ENCODE data around the gene CAPZB. TPM values are rescaled to one million over a fixed set of nuclear protein-coding genes. Genes with fewer than 3 reads are reported as not detected.

CAPZB gene
- total RNA-seq, 1 experiment from 2014 or later, result 348 TPM

DNA sequence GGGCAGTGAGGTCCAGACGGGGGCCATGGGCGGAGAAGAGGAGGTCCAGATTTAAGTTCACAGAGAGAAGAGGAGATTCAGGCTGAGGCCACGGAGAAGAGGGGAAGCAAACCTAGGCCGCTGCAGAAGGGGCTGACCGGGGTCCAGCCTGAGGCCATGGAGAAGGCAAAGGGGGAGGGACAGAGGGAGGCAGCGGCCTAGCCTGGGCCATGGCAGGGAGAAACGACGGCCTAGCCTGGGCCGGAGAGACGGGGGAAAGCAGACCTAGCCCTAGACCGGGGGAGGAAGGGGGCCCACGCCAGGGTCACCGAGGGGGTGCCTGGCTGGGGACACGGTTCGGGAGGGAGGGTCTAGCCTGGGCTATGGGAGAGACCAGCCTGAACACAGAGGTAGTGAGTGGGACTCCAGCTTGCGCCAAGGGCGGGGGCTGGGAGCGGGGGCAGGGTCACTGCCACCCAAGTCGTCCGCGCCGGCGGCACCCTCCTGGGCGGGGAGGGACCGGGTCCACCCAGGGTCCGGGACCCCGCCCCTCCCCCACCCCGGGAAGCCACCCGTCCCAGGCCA is 459 bp downstream of the CAPZB start:
- H4K91ac ChIP-seq (ENCODE audit: insufficient read length, low read depth, low read length), result no peak overlapping the region
- no peak overlapping the region for H4K8ac ChIP-seq (replicated peaks; ENCODE audit: insufficient read length, low read depth, low read length)
- H2AFZ ChIP-seq (ENCODE audit: low read length), result no peak overlapping the region
- H3K4me2 ChIP-seq (ENCODE audit: insufficient read depth, insufficient read length, low read length), result peak overlapping the region; percentile 41
- no peaks in the 10 kb centered on the region for H3K27me3 ChIP-seq (ENCODE audit: insufficient read depth, low read length)
- whole genome bisulfite sequencing (ENCODE audit: extremely low coverage, insufficient read length, low lambda C conversion rate), result no CpG with 5 or more reads among the region's 29 CpGs
- H3T11ph ChIP-seq (ENCODE audit: low read length), result no peak overlapping the region
- H3K9ac ChIP-seq (ENCODE audit: extremely low read depth, insufficient read length, low read length), result peak overlapping the region; percentile 73
- H3K23me2 ChIP-seq (ENCODE audit: insufficient read length, low read depth, low read length, poor library complexity, severe bottlenecking), result peaks cover 8% of the 10 kb centered on the region
- peak overlapping the region; percentile 84 for H2BK12ac ChIP-seq (ENCODE audit: insufficient read length, low read depth, low read length)
- Mint-ChIP-seq H3K4me1 (peaks cover 50 to 58% of the 10 kb centered on the region in 2 experiments), H3K9me3 (no peaks in the 10 kb centered on the region), H3K27ac (peak overlapping the region; percentile 85 to 99 (median 93)), H3K27me3 (ENCODE audit: low read depth) (no peaks in the 10 kb centered on the region), H3K4me3 (peak overlapping the region; percentile 95), H3K36me3 (ENCODE audit: insufficient read depth in 1 of 3, low read depth in 3 of 3) (peaks cover 11 to 17% (median 14%) of the 10 kb centered on the region in 3 experiments)
- no peaks in the 10 kb centered on the region for H4K20me1 ChIP-seq (ENCODE audit: control insufficient read depth, insufficient read depth, insufficient read length)
- peaks cover 44% of the 10 kb centered on the region for H3K79me2 ChIP-seq (ENCODE audit: insufficient read depth, low read length)
- no peaks in the 10 kb centered on the region for H3K9me3 ChIP-seq (ENCODE audit: control insufficient read depth, low read depth, low read length)
- H3K79me1 ChIP-seq (ENCODE audit: insufficient read depth, low read depth, low read length, poor library complexity, severe bottlenecking), result peaks cover 12% of the 10 kb centered on the region
- no peak overlapping the region for H2AK5ac ChIP-seq (ENCODE audit: insufficient read length, low read length)
- H4K5ac ChIP-seq (ENCODE audit: insufficient read length, low read depth, low read length), result no peak overlapping the region
- TF ChIP-seq, protein P1, sequence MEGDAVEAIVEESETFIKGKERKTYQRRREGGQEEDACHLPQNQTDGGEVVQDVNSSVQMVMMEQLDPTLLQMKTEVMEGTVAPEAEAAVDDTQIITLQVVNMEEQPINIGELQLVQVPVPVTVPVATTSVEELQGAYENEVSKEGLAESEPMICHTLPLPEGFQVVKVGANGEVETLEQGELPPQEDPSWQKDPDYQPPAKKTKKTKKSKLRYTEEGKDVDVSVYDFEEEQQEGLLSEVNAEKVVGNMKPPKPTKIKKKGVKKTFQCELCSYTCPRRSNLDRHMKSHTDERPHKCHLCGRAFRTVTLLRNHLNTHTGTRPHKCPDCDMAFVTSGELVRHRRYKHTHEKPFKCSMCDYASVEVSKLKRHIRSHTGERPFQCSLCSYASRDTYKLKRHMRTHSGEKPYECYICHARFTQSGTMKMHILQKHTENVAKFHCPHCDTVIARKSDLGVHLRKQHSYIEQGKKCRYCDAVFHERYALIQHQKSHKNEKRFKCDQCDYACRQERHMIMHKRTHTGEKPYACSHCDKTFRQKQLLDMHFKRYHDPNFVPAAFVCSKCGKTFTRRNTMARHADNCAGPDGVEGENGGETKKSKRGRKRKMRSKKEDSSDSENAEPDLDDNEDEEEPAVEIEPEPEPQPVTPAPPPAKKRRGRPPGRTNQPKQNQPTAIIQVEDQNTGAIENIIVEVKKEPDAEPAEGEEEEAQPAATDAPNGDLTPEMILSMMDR (conservative IDR thresholded peaks at IDR 0.05), result no peak
- H3K27ac ChIP-seq (ENCODE audit: insufficient read length, low read depth, low read length), result no peak overlapping the region
- H2BK120ac ChIP-seq (ENCODE audit: low read depth, low read length, poor library complexity, severe bottlenecking), result no peak overlapping the region
- H3K56ac ChIP-seq (ENCODE audit: insufficient read length, low read depth, low read length), result no peak overlapping the region
- H3K4ac ChIP-seq (ENCODE audit: low read depth, low read length), result peak overlapping the region; percentile 66; the same call in 1 of the 2 replicates
- no peak overlapping the region for H2BK15ac ChIP-seq (ENCODE audit: low read depth, low read length)
- peaks cover 36% of the 10 kb centered on the region for H3K4me1 ChIP-seq (ENCODE audit: insufficient read depth, low read length)
- H2BK20ac ChIP-seq (ENCODE audit: low read depth, low read length, poor library complexity, severe bottlenecking), result no peak overlapping the region
- peak; percentile 52 for DNase-seq
- peak overlapping the region; percentile 95 for H3K14ac ChIP-seq (ENCODE audit: insufficient read depth, low read length)
- no peak overlapping the region for H3K23ac ChIP-seq (ENCODE audit: insufficient read length, low read depth, low read length)
- H3K18ac ChIP-seq (ENCODE audit: insufficient read length, low read depth, low read length), result peak overlapping the region; percentile 97
- H2BK5ac ChIP-seq (ENCODE audit: insufficient read length, low read length), result peak overlapping the region; percentile 66

Data from H9 (cell line).